ENCODE data around the gene TNRC6B. TPM values are rescaled to one million over a fixed set of nuclear protein-coding genes. Genes with fewer than 3 reads are reported as not detected.

The TNRC6B gene
- polyA plus RNA-seq, 1 donor (not counting 4 experiments of a cell fraction or from before 2014, with no cell fraction given) = 5.6 TPM

GRCh38 chr22:40137132-40137531 lies 40.6 kb upstream of the TNRC6B start:
- H3K9ac ChIP-seq (ENCODE audit: control insufficient read depth, extremely low read depth, insufficient read depth, low read length) = no peak overlapping the region
- FAIRE-seq (no peak), DNase-seq (ENCODE audit: low read depth, low spot score) (no peak)
- dilution Hi-C loops (cut with MboI; ENCODE audit: extremely low pct_ligation_motif_present, low sequenced_read_pairs) = no loop called here
- H3K4me2 ChIP-seq (ENCODE audit: control insufficient read depth, extremely low read depth, insufficient read depth, low read depth, low read length) = no peak overlapping the region
- no peaks in the 10 kb centered on the region for H3K36me3 ChIP-seq (ENCODE audit: control insufficient read depth in 2 of 2, extremely low read depth in 1 of 2, insufficient read depth in 2 of 2, low read length in 2 of 2)
- no peaks in the 10 kb centered on the region for H3K9me1 ChIP-seq (ENCODE audit: control insufficient read depth, extremely low read depth, insufficient read depth, low read length)
- H3K4me1 ChIP-seq (ENCODE audit: control insufficient read depth, extremely low read depth, insufficient read depth, low read length) = no peaks in the 10 kb centered on the region
- no peak overlapping the region for H2AFZ ChIP-seq (ENCODE audit: control insufficient read depth, low read length)
- no peaks in the 10 kb centered on the region for H3K27me3 ChIP-seq (ENCODE audit: control insufficient read depth, extremely low read depth, insufficient read depth, low read length)
- no peaks in the 10 kb centered on the region for H3K9me3 ChIP-seq (ENCODE audit: control insufficient read depth, low read depth, low read length)
- H3K27ac ChIP-seq (ENCODE audit: control insufficient read depth, insufficient read depth, low read length) = no peak overlapping the region
- H3K4me3 ChIP-seq (ENCODE audit: control insufficient read depth in 2 of 3, extremely low read depth in 1 of 3, insufficient read depth in 2 of 3, low read depth in 1 of 3, low read length in 3 of 3) = no peak overlapping the region
- no peaks in the 10 kb centered on the region for H3K79me2 ChIP-seq (ENCODE audit: control insufficient read depth, insufficient read depth, low read length)
- H4K20me1 ChIP-seq (ENCODE audit: control insufficient read depth, extremely low read depth, insufficient read depth, low read length) = no peaks in the 10 kb centered on the region
- TF ChIP-seq EZH2 (IDR thresholded peaks at IDR 0.05; ENCODE audit: low read length) = no peak
- TF ChIP-seq, protein P1, sequence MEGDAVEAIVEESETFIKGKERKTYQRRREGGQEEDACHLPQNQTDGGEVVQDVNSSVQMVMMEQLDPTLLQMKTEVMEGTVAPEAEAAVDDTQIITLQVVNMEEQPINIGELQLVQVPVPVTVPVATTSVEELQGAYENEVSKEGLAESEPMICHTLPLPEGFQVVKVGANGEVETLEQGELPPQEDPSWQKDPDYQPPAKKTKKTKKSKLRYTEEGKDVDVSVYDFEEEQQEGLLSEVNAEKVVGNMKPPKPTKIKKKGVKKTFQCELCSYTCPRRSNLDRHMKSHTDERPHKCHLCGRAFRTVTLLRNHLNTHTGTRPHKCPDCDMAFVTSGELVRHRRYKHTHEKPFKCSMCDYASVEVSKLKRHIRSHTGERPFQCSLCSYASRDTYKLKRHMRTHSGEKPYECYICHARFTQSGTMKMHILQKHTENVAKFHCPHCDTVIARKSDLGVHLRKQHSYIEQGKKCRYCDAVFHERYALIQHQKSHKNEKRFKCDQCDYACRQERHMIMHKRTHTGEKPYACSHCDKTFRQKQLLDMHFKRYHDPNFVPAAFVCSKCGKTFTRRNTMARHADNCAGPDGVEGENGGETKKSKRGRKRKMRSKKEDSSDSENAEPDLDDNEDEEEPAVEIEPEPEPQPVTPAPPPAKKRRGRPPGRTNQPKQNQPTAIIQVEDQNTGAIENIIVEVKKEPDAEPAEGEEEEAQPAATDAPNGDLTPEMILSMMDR (optimal IDR thresholded peaks at IDR 0.05 in 1 of 3, IDR thresholded peaks at IDR 0.05 in 1 of 3, conservative IDR thresholded peaks at IDR 0.05 in 1 of 3; ENCODE audit: extremely low read depth in 1 of 3, insufficient read depth in 2 of 3, low read length in 3 of 3) = no peak

DNA sequence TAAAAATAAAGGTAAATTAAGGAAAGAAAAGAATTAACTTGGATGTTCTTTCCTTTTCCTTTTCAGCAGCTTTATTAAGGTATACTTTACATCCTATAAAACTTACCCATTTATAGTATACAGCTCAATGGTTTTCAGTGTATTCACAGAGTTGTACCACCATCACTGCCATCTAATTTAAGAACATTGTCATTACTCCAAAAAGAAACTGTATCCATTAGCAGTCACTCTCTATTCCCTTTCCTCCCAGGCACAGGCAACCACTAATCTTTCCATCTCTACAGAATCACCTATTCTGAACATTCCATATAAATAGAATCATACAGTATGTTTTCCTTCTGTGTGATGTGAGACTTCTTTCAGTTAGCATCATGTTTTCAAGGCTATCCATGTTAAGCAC lies 38.9 kb upstream of the TNRC6B start:
- H3K27me3 ChIP-seq (ENCODE audit: control insufficient read depth, extremely low read depth, insufficient read depth, low read length) = no peaks in the 10 kb centered on the region
- H3K9me3 ChIP-seq (ENCODE audit: control insufficient read depth, low read depth, low read length) = no peaks in the 10 kb centered on the region
- DNase-seq (ENCODE audit: low read depth, low spot score) (no peak), FAIRE-seq (no peak)
- no peak overlapping the region for H3K27ac ChIP-seq (ENCODE audit: control insufficient read depth, insufficient read depth, low read length)
- TF ChIP-seq, protein P1 (optimal IDR thresholded peaks at IDR 0.05 in 1 of 3, IDR thresholded peaks at IDR 0.05 in 1 of 3, conservative IDR thresholded peaks at IDR 0.05 in 1 of 3; ENCODE audit: extremely low read depth in 1 of 3, insufficient read depth in 2 of 3, low read length in 3 of 3) = no peak
- no peak for TF ChIP-seq EZH2 (IDR thresholded peaks at IDR 0.05; ENCODE audit: low read length)
- no peaks in the 10 kb centered on the region for H4K20me1 ChIP-seq (ENCODE audit: control insufficient read depth, extremely low read depth, insufficient read depth, low read length)
- H3K36me3 ChIP-seq (ENCODE audit: control insufficient read depth in 2 of 2, extremely low read depth in 1 of 2, insufficient read depth in 2 of 2, low read length in 2 of 2) = no peaks in the 10 kb centered on the region
- dilution Hi-C loops (cut with MboI; ENCODE audit: extremely low pct_ligation_motif_present, low sequenced_read_pairs) = no loop called here
- H3K79me2 ChIP-seq (ENCODE audit: control insufficient read depth, insufficient read depth, low read length) = no peaks in the 10 kb centered on the region
- H2AFZ ChIP-seq (ENCODE audit: control insufficient read depth, low read length) = no peak overlapping the region
- H3K4me2 ChIP-seq (ENCODE audit: control insufficient read depth, extremely low read depth, insufficient read depth, low read depth, low read length) = no peak overlapping the region
- no peak overlapping the region for H3K9ac ChIP-seq (ENCODE audit: control insufficient read depth, extremely low read depth, insufficient read depth, low read length)
- H3K9me1 ChIP-seq (ENCODE audit: control insufficient read depth, extremely low read depth, insufficient read depth, low read length) = no peaks in the 10 kb centered on the region
- H3K4me1 ChIP-seq (ENCODE audit: control insufficient read depth, extremely low read depth, insufficient read depth, low read length) = no peaks in the 10 kb centered on the region
- no peak overlapping the region for H3K4me3 ChIP-seq (ENCODE audit: control insufficient read depth in 2 of 3, extremely low read depth in 1 of 3, insufficient read depth in 2 of 3, low read depth in 1 of 3, low read length in 3 of 3)

All from keratinocyte (primary cell).